Progenitor cell of endocrine pancreas (in vitro differentiated cells): ENCODE results near the gene ZNF70. TPM values are rescaled to one million over a fixed set of nuclear protein-coding genes. Genes with fewer than 3 reads are reported as not detected.

Source experiments
- DNase-seq: peaks from one replicate; pipeline ENCODE4 v3.0.0; 2021; ENCODE audit warnings: low spot score; ENCODE audit not compliant: unreplicated experiment
- H3K27ac Mint-ChIP-seq: 2 replicates; pipeline ENCODE4 v1.8.0; 2021; ENCODE audit warnings: mild to moderate bottlenecking, moderate library complexity, mixed read lengths
- H3K27me3 Mint-ChIP-seq: 2 replicates; pipeline ENCODE4 v1.8.0; 2021; ENCODE audit warnings: mixed read lengths
- H3K36me3 Mint-ChIP-seq: 2 replicates; pipeline ENCODE4 v1.8.0; 2022; ENCODE audit warnings: mixed read lengths; ENCODE audit not compliant: insufficient read depth
- H3K4me1 Mint-ChIP-seq: 2 replicates; pipeline ENCODE4 v1.8.0; 2021; ENCODE audit warnings: low read depth, mixed read lengths
- H3K4me3 Mint-ChIP-seq: 2 replicates; pipeline ENCODE4 v1.8.0; 2021; ENCODE audit warnings: low read depth, mild to moderate bottlenecking, moderate library complexity, mixed read lengths
- H3K9me3 Mint-ChIP-seq: 2 replicates; pipeline ENCODE4 v1.8.0; 2021; ENCODE audit warnings: low read depth, mixed read lengths
- CTCF ChIP-seq: fragments of 200-600 bp; sonication (generic); IDR thresholded peaks from one replicate; pipeline ENCODE4 v1.5.0; 2021; ENCODE audit warnings: antibody characterized with exemption, mild to moderate bottlenecking; ENCODE audit not compliant: unreplicated experiment
- total RNA-seq: library from RNA; stranded (reverse); gene quantifications from 2 replicates; pipeline ENCODE4 v1.2.1, GENCODE V29; 2021

Gene ZNF70
- total RNA-seq, 1 donor from 2014 or later: 9.8 TPM

- Mint-ChIP-seq H3K4me1 (peaks cover 3% of the 10 kb centered on the region), H3K27me3 (no peaks in the 10 kb centered on the region), H3K4me3 (peak overlapping the region; percentile 75), H3K27ac (peak overlapping the region; percentile 71), H3K9me3 (no peaks in the 10 kb centered on the region), H3K36me3 (peaks cover 6% of the 10 kb centered on the region)
- peak; percentile 64 for DNase-seq
- no peak for TF ChIP-seq CTCF
These were observed 33.8 kb downstream of the ZNF70 start for GRCh38 chr22:23716811-23717801.

- H3K36me3 Mint-ChIP-seq: peaks cover 12% of the 10 kb centered on the region
- H3K27me3 Mint-ChIP-seq: no peaks in the 10 kb centered on the region
- H3K4me1 Mint-ChIP-seq: peaks cover 3% of the 10 kb centered on the region
- TF ChIP-seq CTCF: no peak
- H3K4me3 Mint-ChIP-seq: peak overlapping the region; percentile 75
- DNase-seq: no peak
- no peak overlapping the region for H3K27ac Mint-ChIP-seq
- H3K9me3 Mint-ChIP-seq: no peaks in the 10 kb centered on the region
These were observed 35.0 kb downstream of the ZNF70 start for GRCh38 chr22:23715806-23716375.

GRCh38 chr22:23714596-23715578 lies 36.0 kb downstream of the ZNF70 start:
- DNase-seq: no peak
- H3K27me3 Mint-ChIP-seq: no peaks in the 10 kb centered on the region
- peaks cover 3% of the 10 kb centered on the region for H3K4me1 Mint-ChIP-seq
- TF ChIP-seq CTCF: no peak
- H3K36me3 Mint-ChIP-seq: peaks cover 21% of the 10 kb centered on the region
- peak overlapping the region; percentile 75 for H3K4me3 Mint-ChIP-seq
- peak overlapping the region; percentile 62 for H3K27ac Mint-ChIP-seq
- H3K9me3 Mint-ChIP-seq: no peaks in the 10 kb centered on the region

GRCh38 chr22:23713696-23714595 lies 37.0 kb downstream of the ZNF70 start:
- H3K27ac Mint-ChIP-seq: peak overlapping the region; percentile 21
- peak overlapping the region; percentile 45 for H3K4me3 Mint-ChIP-seq
- peaks cover 3% of the 10 kb centered on the region for H3K4me1 Mint-ChIP-seq
- no peak for DNase-seq
- no peak for TF ChIP-seq CTCF
- no peaks in the 10 kb centered on the region for H3K27me3 Mint-ChIP-seq
- H3K36me3 Mint-ChIP-seq: peaks cover 27% of the 10 kb centered on the region
- H3K9me3 Mint-ChIP-seq: no peaks in the 10 kb centered on the region
